ENCODE data around the gene ARL14EPL.
"Not testable (repeated sequence)": the region's sequence is repeated elsewhere in the genome, so short reads cannot be mapped to it uniquely, and the experiment has no call there.

The ARL14EPL gene

DNA sequence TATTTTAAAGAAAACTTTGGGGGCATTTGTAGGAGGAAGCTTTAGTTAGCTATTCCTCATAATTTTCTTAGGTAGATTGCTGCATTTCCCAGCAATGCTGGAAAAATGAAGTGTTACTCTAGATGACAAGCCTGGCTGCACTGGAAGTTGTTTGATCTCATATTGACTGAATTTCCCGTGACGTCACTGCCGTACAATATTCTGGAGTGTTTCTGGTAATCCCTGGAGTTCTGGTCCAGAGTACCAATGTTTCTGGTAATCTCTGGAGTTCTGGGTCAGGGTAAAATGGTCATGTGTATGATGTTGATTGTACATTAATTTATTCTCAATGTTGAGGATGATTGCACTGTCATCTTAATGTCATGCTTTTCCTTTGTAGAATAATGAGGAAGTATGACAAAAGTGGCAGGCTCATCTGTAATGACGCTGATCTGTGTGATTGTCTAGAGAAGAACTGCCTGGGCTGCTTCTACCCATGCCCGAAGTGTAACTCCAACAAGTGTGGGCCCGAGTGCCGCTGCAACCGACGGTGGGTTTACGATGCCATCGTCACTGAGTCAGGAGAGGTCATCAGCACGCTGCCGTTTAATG lies 26.2 kb downstream of the ARL14EPL start:
- no peak for DNase-seq

- DNase-seq, result no peak
Measured at GRCh38 chr5:116062352-116062751, 30.1 kb downstream of the ARL14EPL start.

DNA sequence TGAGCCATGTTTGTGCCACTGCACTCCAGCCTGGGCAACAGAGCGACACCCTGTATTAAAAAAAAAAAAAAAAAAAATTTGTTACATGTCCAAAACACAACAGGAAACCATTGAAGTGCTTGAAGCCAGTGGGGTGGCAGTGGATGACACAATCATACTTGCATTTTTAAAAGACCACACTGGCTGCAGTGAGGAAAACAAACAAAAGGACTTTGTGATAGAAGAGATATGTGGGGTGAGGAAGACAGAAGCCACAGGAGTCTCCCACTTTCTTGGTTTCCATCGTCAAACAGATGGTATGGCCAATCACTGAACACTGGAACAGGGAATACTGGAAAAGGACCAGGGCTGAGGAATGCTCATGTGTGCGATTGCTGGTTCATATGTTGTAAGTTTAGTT lies 31.7 kb downstream of the ARL14EPL start:
- no peak for DNase-seq

DNA sequence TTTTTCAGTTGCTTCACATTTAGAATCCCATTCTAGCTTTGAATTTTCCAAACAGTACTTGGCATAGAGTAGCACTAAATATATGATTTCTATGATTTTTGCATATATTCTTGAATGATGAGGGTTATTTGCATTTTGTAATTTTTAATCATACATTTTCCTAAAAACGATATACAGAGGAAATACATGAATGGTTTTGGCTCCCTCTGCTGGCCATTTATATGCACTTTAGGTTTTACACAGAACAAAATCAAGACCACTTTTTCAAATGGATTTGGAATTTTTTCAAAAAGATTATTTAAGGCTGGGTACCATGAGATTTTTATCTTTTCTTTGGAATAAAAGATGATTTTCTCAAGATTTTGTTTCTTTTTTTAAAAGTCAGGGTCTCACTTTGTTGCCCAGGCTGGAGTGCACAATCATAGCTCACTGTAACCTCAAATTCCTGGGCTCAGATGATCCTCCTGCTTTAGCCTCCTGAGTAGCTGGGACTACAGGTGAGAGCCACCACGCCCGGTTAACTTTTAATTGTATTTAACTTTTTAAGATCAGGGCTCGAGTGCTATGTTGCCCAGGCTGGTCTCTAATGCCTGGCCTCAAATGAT lies 35.9 kb downstream of the ARL14EPL start:
- peak; percentile 42 for DNase-seq

- no peak for DNase-seq
Measured at GRCh38 chr5:116071211-116071610, 38.9 kb downstream of the ARL14EPL start.

DNA sequence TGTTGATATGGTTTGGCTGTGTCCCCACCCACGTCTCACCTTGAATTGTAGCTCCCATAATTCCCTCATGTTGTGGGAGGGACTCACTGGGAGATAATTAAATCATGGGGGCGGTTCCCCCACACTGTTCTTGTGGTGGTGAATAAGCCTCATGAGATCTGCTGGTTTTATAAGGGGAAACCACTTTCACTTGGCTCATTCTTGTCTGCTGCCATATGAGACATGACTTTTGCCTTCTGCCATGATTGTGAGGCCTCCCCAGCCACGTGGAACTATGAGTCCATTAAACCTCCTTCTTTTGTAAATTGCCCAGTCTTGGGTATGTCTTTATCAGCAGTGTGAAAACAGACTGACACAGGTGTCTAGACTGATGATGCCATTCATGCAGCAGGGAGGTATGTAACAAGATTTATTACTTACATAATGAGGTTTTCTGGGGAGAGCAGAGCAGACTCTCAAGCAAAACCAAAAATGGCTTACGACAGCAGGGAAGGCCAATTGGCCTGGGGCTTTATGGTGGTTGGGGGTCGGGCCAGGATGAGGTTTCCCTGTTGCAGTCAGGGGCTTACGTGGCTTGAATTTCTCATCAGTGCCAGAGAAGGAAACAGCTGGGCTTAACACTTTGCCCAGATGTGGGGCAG lies 43.0 kb downstream of the ARL14EPL start:
- no peak for DNase-seq

DNA sequence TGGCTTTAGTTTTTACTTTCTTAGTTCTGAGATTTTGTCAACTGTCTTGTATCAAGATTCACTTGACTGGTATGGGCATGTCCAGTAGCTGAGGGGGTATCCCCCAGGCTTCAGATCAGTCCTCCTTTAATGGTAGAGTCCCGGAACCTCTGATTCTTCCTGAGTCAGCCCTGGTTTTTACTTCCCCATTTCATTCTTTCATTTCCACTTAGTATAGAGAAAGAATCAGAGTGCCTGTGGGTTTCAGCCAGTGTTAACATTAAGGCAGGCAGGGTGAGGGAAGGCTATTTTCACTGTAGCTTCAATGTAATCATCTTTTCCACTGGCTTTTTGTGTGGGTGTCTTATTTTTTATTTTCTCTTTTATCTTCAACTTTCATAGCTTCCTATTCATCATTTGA lies 44.2 kb downstream of the ARL14EPL start:
- no peak for DNase-seq

DNA sequence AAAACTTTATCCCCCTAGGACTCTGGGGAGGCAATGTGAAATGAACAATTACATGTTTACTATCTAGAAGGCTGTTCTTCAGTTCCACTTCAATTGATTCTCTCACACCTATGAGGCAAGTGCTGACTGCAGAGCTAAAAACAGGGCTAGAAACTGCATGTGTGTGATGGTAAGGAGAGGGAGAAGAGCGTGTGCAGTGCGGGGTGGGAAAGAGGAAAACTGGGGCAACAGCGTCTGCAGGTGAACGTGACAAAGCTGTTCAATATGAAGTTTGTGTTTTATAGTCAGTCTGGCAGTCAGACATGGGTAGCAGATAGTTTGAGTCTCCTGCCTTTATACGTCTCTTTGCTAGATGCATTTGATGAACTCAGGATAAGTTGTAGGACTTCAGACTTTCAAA lies 45.9 kb downstream of the ARL14EPL start:
- DNase-seq, result no peak

- DNase-seq, result peak; percentile 25
Measured at GRCh38 chr5:116084287-116084691, 52.0 kb downstream of the ARL14EPL start.

GRCh38 chr5:116084871-116085715 lies 52.8 kb downstream of the ARL14EPL start, which contains the start of gene COMMD10:
Gene COMMD10 (plus strand): TSS chr5:116085025.
- DNase-seq, result peak; percentile 77

GRCh38 chr5:116086309-116086708 lies 54.0 kb downstream of the ARL14EPL start:
- not testable (repeated sequence) for DNase-seq

DNA sequence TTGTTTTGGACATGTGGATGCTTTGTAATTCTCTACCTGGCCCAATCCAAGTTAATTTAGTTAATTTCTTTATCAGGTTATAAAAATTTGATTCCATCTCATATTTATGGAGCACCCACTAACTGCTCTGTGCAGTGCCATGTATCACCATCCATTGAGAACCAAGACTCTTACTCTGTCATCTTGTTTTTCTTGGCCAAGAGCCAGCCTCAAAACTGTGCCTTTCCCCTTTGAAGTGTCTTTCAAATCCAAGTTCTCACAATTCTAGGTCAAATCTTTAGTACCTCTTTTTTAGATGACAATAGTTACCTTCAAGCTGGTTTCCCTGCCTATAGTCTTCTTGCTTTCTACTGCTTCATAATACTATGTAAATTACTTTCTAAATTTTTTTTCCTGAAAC lies 55.8 kb downstream of the ARL14EPL start:
- no peak for DNase-seq

- no peak for DNase-seq
Measured at GRCh38 chr5:116090302-116090701, 58.0 kb downstream of the ARL14EPL start.

DNA sequence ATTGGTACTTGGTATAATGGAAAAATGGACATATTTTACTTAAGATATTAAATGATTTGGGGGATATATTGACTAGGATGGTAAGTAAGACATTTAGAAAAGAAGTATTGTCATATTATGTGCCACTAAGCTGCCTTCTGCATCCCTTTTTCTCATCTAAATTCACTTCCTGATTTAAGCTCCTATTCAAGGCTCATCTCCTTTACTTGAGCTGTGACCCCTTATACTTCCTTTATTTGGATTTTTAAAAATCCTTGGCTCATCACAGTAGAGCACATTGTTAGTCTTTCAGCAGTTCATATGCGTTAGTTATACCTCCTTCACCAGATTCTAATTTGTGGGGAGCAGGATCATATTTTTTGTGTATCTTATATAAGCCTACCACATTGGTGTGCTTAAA lies 59.1 kb downstream of the ARL14EPL start:
- DNase-seq, result no peak

- no peak for DNase-seq
Measured at GRCh38 chr5:116097301-116097700, 65.0 kb downstream of the ARL14EPL start.

- DNase-seq, result no peak
Measured at GRCh38 chr5:116098998-116099397, 66.7 kb downstream of the ARL14EPL start.

DNA sequence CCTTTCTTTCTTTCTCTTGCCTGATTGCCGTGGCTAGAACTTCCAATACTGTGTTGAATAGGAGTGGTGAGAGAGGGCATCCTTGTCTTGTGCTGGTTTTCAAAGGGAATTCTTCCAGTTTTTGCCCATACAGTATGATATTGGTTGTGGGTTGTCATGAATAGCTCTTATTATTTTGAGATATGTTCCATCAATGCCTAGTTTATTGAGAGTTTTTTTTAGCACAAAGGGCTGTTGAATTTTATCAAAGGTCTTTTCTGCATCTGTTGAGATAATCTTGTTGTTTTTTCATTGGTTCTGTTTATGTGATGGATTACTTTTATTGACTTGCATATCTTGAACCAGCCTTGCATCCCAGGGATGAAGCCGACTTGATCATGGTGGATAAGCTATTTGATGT lies 72.7 kb downstream of the ARL14EPL start:
- not testable (repeated sequence) for DNase-seq
